Activated T-cell treated with anti-CD3 and anti-CD28 coated beads, Interleukin-2, amount 50 U/mL, for 48 hours (primary cell): ENCODE results near the gene BAMBI.

ENCODE experiments used
- DNase-seq, 2 experiments: peaks; one replicate each; pipeline ENCODE4 v3.0.0-alpha.2; 2020

Gene BAMBI

DNA sequence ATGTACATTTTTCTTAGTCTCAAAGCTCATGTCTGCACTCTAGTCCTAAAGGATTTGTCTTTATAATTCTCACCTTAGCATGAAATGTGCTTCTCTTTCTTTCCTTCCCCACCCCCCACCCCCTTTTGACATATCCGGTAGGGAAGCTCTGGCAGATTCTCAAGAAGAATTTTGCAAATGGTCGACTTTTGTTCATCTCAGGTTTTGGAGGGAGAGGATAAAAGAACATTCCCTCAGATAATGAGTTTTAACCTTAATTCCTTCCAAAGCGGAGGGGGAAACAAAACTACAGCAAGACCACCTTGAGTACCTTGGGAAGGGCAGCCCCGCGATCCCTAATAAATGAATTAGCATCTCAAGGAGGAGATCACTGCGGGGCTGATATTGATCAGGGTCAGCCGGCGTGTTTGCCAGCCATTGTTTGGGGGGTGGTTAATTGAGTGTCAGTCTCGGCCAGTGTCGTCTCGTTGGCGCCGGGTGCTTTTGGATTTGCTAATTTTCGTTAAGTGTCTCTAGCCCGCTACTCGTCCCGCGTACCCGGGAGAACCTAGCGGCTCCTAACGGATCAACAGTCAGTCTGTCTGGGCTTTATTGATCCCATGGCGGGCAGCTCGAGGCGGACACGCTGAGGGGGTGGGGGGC lies 874 bp upstream of the BAMBI start:
- DNase-seq: no peak

DNA sequence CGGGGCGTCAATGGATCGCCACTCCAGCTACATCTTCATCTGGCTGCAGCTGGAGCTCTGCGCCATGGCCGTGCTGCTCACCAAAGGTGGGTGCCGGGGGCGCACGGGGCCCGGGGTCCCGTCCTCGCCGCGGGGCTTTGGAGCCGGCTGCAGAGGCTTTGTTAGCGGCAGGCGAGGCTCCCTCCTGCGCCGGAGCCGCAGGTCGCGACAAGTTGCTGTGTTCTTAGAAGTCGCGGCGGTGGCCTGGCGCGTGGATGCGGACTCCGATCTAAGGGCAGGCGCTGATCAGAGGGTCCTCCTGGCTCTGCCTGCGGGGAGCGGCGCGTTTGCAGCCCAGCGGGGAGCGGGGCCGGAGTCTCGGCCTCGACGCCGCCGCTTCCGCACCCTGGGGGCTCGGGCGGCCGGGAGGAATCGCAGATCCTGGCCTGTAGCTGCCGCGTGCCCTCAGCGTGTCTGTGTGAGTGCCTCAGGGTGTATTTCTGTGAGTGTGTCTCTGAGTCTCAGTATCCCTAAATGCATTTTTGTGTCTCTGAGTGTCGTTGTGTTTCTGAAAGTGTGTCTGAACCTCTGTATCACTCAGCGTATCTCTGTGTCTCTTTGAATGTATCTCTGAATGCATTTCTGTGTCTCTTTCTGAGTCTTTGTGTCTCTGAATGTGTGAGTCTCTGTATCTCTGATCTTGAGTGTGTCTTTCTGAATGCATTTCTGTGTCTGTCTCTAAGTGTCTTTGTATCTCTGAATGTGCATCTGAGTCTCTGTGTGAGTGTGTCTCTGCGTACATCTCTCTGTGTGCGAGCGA lies 766 bp downstream of the BAMBI start:
- peak; percentile 48 to 57 for DNase-seq

DNA sequence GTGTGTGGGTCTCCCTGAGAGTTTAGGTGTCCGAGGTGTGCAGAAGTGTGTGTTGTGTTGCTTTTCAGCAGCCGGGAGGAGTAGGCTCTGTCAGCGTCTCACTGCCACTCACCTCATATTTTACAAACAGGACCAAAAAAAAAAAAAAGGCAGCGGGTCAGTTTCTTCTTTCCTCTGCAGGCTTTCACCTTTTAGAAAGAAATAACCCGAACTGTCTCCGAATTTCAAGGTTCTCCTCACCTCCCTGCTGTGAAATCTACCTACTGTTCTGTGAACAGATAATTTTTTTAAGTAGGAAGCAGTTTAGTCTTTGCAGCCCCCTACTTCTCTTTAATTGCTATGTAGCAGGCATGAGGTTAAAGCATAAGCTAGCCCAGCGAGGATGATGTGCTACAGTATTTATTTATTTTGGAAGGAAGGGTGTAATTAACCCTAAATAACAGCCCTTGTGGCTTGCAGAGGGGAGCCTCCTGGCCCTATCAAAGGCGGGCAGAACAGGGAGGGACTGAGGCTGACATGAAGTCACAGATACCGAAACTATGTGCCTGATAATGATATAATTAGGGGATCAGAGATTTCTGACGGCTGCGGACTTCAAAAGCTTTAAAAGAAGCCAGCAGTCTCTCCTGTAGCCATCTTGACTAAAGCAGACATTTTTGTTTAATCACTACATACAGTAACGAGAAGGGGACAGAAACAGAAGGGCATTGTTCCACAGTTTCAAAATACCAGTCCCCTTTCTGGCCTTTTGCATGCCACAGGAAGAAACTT lies 1.6 kb downstream of the BAMBI start:
- DNase-seq: no peak

DNA sequence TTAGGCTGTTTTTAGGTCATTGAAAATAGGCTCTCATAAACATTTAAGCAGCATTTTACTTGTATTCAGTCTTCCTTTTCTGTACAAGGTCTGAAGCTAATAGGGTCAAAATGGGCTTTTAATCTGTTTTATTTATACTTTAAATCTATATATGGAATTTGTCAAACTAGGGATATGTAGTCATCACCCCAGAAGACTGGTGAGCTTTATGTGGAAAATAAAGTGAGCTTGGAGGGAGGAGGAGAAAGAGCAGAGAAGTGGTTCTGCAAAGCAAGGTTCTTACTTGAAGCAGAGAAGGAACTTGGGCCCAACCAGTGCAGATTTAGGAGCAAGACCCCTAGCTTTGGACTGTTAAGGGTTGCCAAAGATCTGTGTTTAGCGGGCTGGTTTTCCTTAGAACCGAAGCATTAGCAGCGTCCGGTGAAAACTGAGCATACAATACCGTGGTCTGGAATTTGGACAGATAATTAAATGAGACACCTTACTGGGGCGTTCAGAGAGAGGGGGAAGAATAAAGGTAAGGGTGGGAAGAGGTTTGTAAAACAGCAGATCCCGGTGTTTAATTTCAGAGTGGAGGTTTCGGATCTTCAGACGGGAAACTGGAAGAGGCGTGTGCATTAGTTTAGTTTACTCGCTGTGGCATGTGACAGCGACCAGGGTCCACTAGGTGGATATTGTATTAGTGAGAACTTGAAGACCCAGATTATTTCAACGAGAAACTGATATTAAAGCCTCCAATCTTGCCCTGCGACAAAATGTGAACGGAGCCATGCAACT lies 2.4 kb downstream of the BAMBI start:
- DNase-seq: no peak

DNA sequence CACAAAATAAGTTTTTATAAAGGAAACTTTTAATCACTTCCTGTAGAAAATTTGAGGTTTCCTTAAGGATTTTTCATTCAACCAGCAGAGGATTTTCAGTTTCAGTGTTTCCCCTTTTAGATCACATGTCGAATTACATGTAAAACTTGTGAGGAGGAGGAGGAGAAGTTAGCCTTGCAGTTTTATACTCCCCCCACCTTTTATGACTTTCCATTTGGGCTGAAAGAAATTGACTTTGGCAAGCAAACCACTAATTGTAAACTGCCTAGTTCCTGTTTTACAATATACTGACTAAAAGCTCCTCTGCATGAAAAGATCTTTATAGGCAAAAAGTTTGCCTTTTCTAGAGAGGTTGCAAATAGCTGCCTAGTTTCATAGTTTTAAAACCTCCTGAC lies 3.0 kb downstream of the BAMBI start:
- no peak for DNase-seq

DNA sequence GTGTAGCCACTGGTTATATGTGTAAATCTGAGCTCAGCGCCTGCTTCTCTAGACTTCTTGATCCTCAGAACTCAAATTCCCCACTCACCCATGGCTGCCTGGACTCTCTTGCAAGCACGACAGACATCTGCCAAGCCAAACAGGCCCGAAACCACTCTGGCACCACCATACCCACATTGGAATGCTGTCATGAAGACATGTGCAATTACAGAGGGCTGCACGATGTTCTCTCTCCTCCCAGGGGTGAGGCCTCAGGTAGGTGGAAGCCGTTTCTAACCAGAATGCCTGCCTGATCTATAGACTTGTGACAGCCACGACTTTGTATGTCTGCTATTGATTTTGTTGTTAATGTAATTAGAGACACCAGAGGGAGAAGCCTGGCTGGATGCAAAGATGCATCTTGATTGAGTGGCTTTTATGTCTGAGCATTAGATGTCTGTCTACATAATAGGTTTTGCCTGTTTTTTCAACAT lies 4.0 kb downstream of the BAMBI start:
- no peak for DNase-seq

DNA sequence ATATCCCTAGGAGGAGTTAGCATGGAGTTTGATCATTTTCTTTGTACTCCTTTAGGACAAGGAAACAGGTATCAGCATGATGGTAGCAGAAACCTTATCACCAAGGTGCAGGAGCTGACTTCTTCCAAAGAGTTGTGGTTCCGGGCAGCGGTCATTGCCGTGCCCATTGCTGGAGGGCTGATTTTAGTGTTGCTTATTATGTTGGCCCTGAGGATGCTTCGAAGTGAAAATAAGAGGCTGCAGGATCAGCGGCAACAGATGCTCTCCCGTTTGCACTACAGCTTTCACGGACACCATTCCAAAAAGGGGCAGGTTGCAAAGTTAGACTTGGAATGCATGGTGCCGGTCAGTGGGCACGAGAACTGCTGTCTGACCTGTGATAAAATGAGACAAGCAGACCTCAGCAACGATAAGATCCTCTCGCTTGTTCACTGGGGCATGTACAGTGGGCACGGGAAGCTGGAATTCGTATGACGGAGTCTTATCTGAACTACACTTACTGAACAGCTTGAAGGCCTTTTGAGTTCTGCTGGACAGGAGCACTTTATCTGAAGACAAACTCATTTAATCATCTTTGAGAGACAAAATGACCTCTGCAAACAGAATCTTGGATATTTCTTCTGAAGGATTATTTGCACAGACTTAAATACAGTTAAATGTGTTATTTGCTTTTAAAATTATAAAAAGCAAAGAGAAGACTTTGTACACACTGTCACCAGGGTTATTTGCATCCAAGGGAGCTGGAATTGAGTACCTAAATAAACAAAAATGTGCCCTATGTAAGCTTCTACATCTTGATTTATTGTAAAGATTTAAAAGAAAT lies 4.8 kb downstream of the BAMBI start:
- no peak for DNase-seq

DNA sequence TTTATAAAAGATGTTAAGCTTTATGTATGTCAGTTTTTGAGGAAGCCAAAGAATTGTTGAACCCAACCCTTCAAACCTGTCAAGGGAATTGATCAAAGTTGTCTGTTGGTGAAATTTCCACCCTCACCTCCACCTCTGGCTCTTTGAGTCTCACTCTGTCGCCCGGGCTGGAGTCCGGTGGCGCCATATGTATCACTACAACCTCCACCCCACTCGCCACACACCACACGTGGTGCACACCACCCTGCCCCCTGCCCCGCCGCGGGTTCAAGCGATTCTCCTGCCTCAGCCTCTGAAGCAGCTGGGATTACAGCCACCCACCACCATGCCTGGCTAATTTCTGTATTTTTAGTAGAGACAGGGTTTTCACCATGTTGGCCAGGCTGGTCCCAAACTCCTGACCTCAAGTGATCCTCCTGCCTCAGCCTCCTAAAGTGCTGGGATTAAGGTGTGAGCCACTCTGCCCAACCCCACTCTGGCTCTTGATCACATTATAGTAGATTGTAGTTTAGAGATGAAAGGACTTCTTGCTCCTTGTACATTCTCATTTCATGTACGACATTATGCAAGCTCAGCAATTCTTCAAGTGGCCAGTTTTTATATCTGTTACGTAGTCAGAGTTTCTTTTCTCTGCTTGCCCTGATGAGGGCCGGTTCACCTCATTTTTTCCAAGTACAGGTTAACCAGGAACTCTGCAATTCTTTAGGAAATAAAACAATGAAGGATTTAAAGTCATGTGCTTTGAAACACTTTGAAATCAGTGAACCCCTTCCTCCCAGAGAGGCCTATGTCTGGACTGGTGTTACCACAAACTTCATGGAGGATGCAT lies 7.0 kb downstream of the BAMBI start:
- no peak for DNase-seq

DNA sequence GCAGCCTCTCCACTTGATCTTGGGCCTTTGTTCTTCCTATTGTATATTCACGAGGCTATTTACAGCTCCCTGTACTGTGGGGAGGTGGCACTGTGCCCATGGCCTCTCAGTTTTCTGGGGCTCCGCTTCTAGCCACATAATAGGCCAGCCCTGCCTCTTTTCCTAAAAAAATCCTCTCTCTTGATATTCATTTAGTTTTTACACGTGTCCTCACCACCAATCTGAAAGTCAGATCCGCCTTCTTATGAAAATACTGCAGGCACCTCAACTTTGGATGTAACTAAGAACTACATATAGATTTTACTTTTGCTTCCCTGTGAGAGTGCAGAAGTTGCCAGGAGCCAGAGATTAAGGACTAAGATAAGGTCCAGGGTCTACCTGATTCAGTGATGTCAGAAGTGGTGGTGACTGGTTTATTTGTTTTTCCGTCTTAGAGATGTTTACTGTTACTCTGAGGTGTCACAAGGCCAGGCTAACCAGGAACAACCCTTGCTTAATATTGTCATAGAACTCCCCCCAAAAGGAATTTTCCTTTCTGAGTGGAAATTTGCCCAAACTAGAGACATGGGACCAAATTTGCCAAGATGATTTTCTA lies 7.8 kb downstream of the BAMBI start:
- DNase-seq: no peak

DNA sequence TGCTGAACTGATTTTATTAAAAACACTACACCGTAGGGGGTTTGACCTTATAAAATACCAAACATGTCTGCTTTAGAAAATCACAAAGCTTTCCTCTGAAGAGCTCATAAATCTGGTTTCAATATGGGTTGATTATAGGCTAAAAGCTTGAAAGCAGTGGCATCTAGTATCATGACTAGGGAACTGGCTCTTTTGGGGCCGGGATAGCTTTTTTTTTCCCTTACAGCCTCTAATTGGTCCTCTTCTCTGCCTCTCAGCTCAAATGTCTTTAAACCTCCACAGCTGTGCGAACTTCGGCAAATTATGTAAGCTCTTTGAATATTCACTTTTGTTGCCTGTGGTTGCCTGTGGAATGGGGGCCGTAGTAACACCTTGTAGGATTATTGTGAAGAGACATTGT lies 8.4 kb downstream of the BAMBI start:
- DNase-seq: no peak

DNA sequence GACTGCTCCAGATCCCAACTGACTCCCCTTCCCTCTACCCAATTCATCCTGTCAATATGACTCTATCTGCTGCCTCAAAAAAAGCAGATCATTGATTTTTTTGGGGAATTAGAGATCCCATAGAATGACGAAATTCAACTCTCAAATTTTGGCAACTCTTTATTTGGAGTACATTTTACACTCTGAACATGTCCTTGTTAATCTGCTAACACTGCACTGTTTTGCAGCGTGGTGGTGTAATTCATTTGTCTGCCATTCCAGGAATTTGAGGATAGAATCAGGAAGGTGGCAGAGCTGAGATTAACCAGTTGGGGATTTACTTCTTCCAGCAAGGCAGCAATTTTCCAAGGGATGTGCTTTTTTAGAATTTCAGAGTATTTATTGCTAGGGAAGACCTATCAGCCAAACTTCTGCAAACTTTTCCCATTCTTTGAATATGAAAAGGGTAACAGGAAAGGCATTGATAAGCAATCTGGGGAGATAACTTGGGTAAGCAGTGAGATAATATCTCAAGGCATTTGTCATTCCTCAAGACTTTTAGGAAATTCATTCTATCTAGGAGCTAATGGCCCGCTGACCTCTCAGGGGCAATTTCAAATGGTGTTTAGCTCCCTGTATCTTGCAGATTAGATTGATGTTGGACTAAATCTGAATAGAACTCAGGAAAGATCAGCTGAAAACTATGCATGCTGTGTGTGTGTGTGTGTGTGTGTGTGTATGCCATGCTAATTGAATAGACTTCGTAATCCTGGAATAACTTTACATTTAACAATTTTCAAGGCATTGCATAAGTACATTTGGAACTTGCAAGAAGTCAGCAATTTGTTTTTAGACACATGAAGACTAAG lies 9.7 kb downstream of the BAMBI start:
- DNase-seq: no peak

DNA sequence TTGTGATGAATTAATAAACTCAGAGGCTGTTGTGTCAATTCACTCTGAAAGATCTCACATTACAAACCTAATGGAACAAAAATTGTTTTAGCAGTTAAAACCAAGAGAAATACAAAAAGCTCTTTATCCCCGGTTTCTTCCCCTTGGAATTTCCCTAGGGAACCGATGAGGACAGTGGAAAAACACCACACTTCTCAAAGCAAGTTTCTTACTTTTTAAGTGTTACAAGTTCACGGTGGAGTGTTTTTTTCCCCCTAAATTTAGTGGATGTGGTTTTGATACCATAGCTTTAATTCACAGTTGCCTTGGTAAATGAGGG lies 10.3 kb downstream of the BAMBI start:
- no peak for DNase-seq

DNA sequence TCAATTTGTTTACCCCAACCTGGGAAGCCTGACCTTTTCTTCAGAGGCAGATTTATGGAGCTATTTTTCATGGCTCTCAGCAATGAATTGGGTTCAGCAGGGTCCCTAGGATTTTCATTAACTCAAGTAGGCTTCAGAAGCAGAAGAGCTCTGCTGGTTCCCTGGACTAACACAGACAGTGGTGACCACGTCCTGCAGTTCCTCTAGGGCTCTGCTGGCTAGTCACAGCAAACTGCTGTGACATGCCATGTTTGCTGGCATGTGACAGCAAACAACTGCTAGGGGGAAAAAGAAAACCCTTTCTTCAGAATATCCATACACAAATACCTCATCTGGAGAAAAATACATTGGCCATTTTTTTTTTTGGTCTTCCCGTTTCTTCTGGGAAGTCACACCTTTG lies 13.2 kb downstream of the BAMBI start:
- no peak for DNase-seq

DNA sequence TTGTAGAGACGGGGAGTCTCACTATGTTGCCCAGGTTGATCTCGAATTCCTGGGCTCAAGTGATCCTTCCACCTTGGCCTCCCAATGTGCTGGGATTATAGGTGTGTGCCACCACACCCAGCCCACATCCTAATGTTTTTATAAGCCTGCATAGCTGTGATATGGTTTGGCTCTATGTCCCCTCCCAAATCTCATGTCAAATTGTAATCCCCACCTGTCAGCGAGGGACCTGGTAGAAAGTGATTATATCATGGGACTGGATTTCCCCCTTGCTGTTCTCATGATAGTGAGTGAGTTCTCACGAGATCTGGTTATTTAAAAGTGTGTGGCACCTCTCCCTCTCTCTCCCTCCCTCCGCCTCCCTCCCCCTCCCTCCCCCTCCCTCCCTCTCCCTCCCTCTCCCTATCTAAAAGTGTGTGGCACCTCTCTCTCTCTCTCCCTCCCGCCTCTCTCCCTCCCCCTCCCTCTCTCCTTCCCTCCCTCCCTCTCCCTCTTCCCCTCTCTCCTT lies 13.9 kb downstream of the BAMBI start:
- no peak for DNase-seq

DNA sequence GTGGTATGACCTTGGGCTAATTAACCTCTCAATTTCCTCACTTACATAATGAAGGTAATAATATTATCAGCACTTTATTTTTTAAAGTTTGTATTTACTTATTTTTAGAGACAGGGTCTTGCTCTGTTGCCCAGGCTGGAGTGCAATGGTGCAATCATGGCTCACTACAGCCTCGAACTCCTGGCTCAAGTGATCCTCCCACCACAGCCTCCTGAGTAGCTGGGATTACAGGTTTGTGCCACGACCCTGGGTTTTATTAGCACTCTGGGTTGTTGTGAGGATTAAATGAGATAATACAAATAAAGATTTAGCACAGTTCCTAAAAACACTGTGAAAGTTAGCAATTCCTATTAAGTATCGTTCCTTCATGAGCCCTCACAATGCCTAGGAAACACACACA lies 14.7 kb downstream of the BAMBI start:
- DNase-seq: no peak

DNA sequence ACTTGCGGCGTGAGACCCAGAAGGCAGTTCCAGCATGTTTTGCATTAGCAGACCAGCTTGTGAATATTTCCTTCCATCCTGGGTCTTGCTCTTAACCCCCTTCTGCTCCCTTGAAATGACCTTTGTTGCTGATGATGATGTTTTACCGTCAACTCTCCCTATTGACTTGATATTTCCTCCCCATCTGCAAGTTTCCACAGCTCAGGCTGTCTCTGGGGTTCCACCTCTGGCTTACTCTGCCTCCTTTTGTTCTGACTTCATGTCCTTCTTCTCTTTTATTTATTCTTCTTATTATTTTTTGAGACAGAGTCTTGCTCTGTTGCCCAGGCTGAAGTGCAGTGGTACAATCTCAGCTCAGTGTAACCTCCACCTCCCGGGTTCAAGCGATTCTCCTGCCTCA lies 17.2 kb downstream of the BAMBI start:
- DNase-seq: no peak

DNA sequence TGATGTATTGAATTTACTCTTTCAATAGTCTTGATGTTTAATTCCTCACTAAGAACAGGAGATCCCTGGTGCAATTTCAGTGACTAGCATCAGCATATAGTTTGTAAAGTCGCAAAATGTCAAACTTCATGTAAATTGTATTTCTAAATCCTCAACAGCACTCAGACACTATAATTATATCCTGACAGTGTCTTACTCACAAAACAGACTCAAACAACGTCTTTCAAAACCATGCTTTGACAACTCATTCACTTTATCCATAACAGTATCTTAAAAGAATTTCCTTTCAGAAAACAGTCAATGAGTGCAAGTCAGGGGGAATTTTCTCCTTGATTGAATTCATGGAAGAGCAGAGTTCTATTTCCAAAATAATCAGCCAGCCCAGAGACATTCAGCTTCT lies 20.8 kb downstream of the BAMBI start:
- no peak for DNase-seq

DNA sequence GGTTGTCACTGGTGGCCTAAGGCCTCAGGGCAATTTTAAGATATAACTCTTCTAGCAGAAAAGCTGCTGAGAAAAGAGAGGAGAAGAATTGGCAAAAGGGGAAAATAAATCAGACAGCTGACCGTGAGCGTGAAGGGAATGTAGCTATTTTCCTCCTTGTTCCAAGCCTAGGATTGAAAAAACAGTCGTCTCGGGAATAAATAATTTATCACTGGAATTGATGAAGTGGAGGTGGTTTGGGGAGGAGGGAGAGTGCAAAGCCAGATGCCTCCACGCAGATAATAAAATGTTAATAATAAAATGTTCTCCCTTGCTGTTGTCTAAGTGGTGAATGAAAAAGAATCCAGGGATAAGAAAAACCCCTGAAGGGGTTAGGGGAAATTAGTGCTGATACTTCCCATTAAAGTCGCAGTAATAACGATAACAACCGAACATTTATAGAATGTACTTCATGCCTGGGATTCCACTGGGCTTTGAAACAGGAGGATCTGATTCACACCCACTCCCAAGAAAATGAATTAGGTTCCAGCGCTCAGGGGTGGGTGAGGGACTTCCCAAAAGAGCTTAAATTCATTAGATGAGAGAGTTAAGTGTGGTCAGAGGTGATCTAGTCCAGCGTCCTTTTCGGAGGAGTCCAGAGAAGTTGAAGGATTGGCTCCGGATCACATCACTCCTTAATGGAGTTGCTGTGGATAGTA lies 27.3 kb downstream of the BAMBI start:
- DNase-seq: no peak

DNA sequence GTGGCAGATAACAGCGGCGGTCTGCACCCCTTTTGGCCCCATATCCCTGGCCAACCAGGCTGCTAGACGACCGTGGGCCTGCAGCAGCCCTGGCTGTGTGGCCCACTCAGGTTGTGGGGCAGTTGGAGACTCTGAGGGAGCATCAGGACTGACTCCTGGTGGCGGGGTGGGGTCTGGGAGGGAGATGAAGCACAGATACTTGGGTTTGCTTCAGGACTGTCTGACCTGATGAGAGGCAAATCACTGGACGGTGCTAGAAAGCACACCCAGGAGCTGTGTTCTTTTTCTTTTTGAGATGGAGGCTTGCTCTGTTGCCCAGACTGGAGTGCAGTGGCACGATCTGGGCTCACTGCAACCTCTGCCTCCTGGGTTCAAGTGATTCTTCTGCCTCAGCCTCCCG lies 28.2 kb downstream of the BAMBI start:
- no peak for DNase-seq
